K562 (cell line): ENCODE results near the gene GRWD1. TPM values are rescaled to one million over a fixed set of nuclear protein-coding genes. Genes with fewer than 3 reads are reported as not detected.
A peak's percentile ranks its signal among the peaks of the same experiment; 100 is the strongest.

Experiments used
- ATF7 ChIP-seq: fragments of 450-650 bp; IDR thresholded peaks from 2 replicates; pipeline ENCODE4 v1.7.1; 2014; ENCODE audit warnings: mild to moderate bottlenecking, moderate library complexity
- CREB5 ChIP-seq: fragments of 250-450 bp; sonication (Bioruptor Pico); IDR thresholded peaks from 2 replicates; pipeline ENCODE4 v1.5.0; 2020; ENCODE audit warnings: mild to moderate bottlenecking
- DEAF1 ChIP-seq: fragments of 450-650 bp; formaldehyde crosslinking; IDR thresholded peaks from 2 replicates; pipeline ENCODE4 v1.4.0; 2020; ENCODE audit warnings: mild to moderate bottlenecking, moderate library complexity
- EP300 ChIP-seq: IDR thresholded peaks from 2 replicates; pipeline ENCODE4 v1.6.1; 2012; ENCODE audit warnings: low read length, improper control_type of control experiment
- HDAC2 ChIP-seq: fragments of 450-650 bp; IDR thresholded peaks from 2 replicates; pipeline ENCODE4 v1.6.1; 2016; ENCODE audit warnings: mild to moderate bottlenecking
- HMG20A ChIP-seq: fragments of 450-650 bp; formaldehyde crosslinking; conservative IDR thresholded peaks from 2 replicates; pipeline ENCODE4 v1.4.0; 2020; ENCODE audit warnings: mild to moderate bottlenecking, mixed read lengths
- HMGN3 ChIP-seq: IDR thresholded peaks from 2 replicates; pipeline ENCODE4 v1.6.1; 2011; ENCODE audit warnings: borderline replicate concordance, low read depth, mild to moderate bottlenecking, mixed read lengths, low read length; ENCODE audit not compliant: insufficient read length; ENCODE audit errors: extremely low read depth
- IRF2 ChIP-seq: sonication (generic); formaldehyde crosslinking; IDR thresholded peaks from 2 replicates; pipeline ENCODE4 v1.8.1; 2022; ENCODE audit warnings: mild to moderate bottlenecking, missing genetic modification reagents
- PYGO2 ChIP-seq: fragments of 450-650 bp; IDR thresholded peaks from 2 replicates; pipeline ENCODE4 v1.6.1; 2016; ENCODE audit warnings: mild to moderate bottlenecking, missing genetic modification characterization, moderate library complexity, missing compliant biosample characterization
- RBM22 ChIP-seq: fragments of 200-400 bp; formaldehyde crosslinking; IDR thresholded peaks from 2 replicates; pipeline ENCODE4 v1.6.1; 2018; ENCODE audit warnings: low read length, low read depth; ENCODE audit not compliant: poor library complexity, severe bottlenecking
- TAL1 ChIP-seq: fragments of 450-650 bp; IDR thresholded peaks from 2 replicates; pipeline ENCODE4 v1.6.1; 2016; ENCODE audit warnings: mild to moderate bottlenecking
- THAP12 ChIP-seq: fragments of 250-450 bp; sonication (Bioruptor Pico); IDR thresholded peaks from 2 replicates; pipeline ENCODE4 v1.9.0; 2021; ENCODE audit warnings: mild to moderate bottlenecking, inconsistent platforms
- ZBTB49 ChIP-seq: sonication (generic); formaldehyde crosslinking; IDR thresholded peaks from 2 replicates; pipeline ENCODE4 v1.8.0; 2022; ENCODE audit warnings: missing genetic modification reagents, mild to moderate bottlenecking, borderline replicate concordance
- ZNF347 ChIP-seq: fragments of 450-650 bp; formaldehyde crosslinking; IDR thresholded peaks from 2 replicates; pipeline ENCODE4 v1.4.0; 2020; ENCODE audit warnings: low read depth, mild to moderate bottlenecking, moderate library complexity
- polyA plus RNA-seq, 8 experiments: library from polyadenylated mRNA; depleted of rRNA in 4 of 8; stranded (reverse) in 5 of 8; unstranded in 3 of 8; fragments of >200 nt; fragmentation: Nextera tagmentation in 2 of 8; fragmentation: Illumina TruSeq in 1 of 8; extraction: Ambion mirVana in 2 of 8; extraction: Trizol in 1 of 8; gene quantifications; 2 replicates each; pipeline versions ENCODE4 v1.2.1 to v1.2.3, GENCODE V29; 2011 to 2014; ENCODE audit warnings: inconsistent platforms in 1 of 8, missing spikeins in 1 of 8
- total RNA-seq, 7 experiments: library from RNA; depleted of rRNA in 6 of 7; stranded (reverse); fragments of >200 nt in 6 of 7; fragmentation: Illumina TruSeq in 2 of 7; extraction: Trizol in 2 of 7; gene quantifications; 2 replicates each; pipeline versions ENCODE4 v1.2.1 to v1.2.3, GENCODE V29; 2011 to 2021; ENCODE audit warnings: low replicate concordance in 1 of 7
- TF ChIP-seq, protein P1 (sequence below), 2 experiments: fragments of 450-650 bp; conservative IDR thresholded peaks; 2 replicates each; pipeline ENCODE4 v1.6.1; 2017; ENCODE audit warnings: mild to moderate bottlenecking in 2 of 2, moderate library complexity in 2 of 2

Gene GRWD1
- total and polyA plus RNA-seq, 9 of the 15 experiments (the other 6 are each of a cell fraction or from before 2014, with no cell fraction given) = 1.5 to 87.2 (median 24.5) TPM

- TF ChIP-seq CREB5 (CRISPR knock-in tag) (no peak), HMGN3 (no peak), EP300 (no peak), DEAF1 (CRISPR knock-in tag) (no peak), ZNF347 (CRISPR knock-in tag) (0 out of 2 replicates have a peak, but pooled peaks have one; percentile 45), IRF2 (no peak), TAL1 (no peak), RBM22 (peak; percentile 73), ZBTB49 (CRISPR knock-in tag) (0 out of 2 replicates have a peak, but pooled peaks have one; percentile 43), PYGO2 (tag) (no peak), ATF7 (peak; percentile 76; the same call in 1 of the 2 replicates), THAP12 (CRISPR knock-in tag) (peak; percentile 66; the same call in 1 of the 2 replicates), HMG20A (CRISPR knock-in tag) (no peak), HDAC2 (peak; percentile 59; the same call in 1 of the 2 replicates)
- TF ChIP-seq, protein P1, sequence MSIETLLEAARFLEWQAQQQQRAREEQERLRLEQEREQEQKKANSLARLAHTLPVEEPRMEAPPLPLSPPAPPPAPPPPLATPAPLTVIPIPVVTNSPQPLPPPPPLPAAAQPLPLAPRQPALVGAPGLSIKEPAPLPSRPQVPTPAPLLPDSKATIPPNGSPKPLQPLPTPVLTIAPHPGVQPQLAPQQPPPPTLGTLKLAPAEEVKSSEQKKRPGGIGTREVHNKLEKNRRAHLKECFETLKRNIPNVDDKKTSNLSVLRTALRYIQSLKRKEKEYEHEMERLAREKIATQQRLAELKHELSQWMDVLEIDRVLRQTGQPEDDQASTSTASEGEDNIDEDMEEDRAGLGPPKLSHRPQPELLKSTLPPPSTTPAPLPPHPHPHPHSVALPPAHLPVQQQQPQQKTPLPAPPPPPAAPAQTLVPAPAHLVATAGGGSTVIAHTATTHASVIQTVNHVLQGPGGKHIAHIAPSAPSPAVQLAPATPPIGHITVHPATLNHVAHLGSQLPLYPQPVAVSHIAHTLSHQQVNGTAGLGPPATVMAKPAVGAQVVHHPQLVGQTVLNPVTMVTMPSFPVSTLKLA (conservative IDR thresholded peaks at IDR 0.05) = 0 out of 4 replicates have a peak, but pooled peaks of 1 of the 2 experiments have one; percentile 63
Observed at GRCh38 chr19:48469289-48469881, 23.6 kb downstream of the GRWD1 start, which contains the start of gene CYTH2 (continued).
